Measurements from ENCODE around the gene HSD17B4. TPM values are rescaled to one million over a fixed set of nuclear protein-coding genes. Genes with fewer than 3 reads are reported as not detected.

HSD17B4 gene
- total RNA-seq, 2 donors from 2014 or later: 122 to 170 TPM

Other genes with a start within 250 kb of the HSD17B4 start
- gene TNFAIP8, start 96.5 kb upstream of the HSD17B4 start, total RNA-seq: 1 to 10 TPM; 5.6 to 8.9 TPM
- gene FAM170A, start 177.1 kb downstream of the HSD17B4 start, total RNA-seq: not detected